NCI-H2196 (cell line): ENCODE results near the gene CRIP1.

ENCODE experiments used
- DNase-seq: peaks from one replicate; lab custom pipeline; 2025; ENCODE audit not compliant: unreplicated experiment; lab: John Stamatoyannopoulos, UW

The CRIP1 gene

GRCh38 chr14:105503296-105503640 lies 16.6 kb downstream of the CRIP1 start:
- DNase-seq, result no peak

DNA sequence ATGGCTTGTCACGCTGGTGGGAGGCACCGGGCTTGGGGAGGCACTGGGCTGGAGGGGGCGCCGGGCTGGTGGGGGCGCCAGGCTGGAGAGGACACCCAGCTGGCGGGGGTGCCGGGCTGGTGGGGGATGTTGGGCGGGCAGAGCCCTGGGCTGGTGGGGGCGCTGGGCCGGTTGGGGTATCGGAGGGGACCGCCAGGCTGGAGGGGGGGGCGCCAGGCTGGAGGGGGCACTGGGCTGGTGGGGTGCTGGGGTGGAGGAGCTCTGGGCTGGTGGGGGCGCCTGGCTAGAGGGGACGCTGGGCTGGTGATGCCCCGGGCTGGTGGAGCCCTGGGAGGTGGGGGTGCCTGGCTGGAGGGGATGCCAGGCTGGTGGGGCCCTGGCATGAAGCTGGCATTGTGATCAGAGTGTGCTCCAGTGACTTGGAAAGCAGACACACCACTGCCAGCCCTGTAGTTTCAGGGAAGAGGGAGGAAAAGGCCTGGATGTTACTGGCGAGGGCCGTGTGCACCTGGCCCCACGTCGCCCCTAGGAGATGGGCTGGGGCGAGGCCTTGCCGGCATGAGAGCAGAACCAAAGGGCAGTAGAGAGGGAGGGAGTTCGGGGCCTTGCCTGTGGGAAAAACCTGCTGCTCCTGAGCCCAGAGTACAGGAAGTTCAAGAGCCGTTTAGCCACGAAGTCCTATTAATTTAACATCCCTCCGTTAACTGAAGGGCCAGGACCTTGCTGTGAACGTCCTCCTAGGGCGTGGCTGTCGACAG lies 17.4 kb downstream of the CRIP1 start:
- no peak for DNase-seq

DNA sequence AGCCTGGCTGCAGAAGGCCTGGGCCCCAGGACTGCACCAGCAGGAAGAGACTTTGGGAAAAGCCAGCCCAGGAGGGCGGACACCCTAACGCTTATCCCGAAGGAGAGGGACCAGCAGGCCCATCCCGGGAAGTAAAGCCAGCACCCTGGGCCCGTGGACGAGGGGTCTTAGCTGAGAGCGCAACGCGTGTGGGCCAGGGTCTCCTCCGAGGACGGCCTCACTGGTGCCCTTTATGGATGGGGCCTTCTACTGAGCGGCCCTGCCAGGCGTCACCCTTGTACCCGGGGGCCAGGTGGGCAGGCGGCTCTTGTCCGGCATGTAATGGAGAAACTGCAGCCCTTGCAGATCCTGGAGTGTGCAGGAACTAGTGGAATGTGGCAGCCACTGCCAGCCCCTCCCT lies 18.4 kb downstream of the CRIP1 start:
- DNase-seq, result no peak

DNA sequence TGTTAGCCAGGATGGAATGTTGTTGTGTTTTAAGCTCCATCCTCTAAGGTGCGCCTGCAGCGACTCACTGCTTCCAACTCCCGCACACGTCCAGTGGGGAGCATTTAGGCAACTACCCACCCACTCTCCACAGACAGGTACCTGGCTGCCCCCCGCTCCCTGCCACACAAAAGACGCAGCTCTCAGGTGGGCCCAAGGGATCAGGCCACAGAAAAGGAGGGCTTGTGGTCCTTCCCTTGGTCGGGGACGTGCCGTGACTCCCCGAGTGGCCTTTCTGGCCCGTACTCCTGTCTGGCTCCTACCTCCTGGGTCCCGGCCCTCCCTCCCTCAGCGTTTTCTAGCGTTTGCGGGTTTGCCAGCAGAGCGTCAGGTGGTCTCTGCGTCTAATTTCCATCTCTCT lies 20.6 kb downstream of the CRIP1 start:
- DNase-seq, result no peak

DNA sequence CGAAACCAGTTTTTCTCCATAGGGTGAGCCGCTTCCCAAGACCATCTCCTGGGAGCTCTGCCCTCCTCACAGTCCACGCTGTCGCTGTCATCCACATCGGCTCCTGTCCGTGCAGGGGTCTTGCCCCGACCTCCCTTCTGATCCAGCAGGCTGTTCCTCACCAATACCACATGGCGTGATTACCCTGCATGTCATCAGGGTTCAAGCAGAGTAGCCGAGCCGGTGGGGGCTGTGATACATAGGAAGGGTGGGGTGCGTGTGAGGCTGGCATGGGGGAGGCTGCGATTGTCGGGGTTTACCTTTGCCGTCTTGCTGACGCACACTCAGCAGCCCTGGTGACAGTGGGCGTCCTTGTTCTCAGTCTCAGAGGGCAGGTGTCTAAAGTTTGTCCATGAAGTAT lies 21.4 kb downstream of the CRIP1 start:
- DNase-seq, result no peak

- DNase-seq, result no peak
Measured at GRCh38 chr14:105508601-105509000, 21.9 kb downstream of the CRIP1 start.

DNA sequence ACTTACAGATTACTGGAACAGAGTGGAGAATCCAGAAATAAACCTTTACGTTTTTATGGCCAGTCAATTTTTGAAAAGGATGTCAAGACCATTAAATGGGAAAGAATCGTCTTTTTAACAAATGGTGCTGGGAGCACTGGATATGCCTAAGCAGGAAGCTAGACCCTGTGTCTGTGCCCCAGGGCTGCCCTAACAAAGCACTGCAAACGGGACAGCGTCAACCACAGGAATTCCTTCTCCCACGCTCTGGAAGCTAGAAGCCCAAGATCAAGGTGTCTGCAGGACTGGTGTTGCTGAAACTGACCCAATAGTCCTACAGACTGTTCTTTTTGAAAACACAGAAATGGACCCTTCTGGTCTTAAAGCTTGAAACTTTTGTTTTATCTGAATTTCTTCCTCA lies 30.4 kb downstream of the CRIP1 start:
- DNase-seq, result no peak

DNA sequence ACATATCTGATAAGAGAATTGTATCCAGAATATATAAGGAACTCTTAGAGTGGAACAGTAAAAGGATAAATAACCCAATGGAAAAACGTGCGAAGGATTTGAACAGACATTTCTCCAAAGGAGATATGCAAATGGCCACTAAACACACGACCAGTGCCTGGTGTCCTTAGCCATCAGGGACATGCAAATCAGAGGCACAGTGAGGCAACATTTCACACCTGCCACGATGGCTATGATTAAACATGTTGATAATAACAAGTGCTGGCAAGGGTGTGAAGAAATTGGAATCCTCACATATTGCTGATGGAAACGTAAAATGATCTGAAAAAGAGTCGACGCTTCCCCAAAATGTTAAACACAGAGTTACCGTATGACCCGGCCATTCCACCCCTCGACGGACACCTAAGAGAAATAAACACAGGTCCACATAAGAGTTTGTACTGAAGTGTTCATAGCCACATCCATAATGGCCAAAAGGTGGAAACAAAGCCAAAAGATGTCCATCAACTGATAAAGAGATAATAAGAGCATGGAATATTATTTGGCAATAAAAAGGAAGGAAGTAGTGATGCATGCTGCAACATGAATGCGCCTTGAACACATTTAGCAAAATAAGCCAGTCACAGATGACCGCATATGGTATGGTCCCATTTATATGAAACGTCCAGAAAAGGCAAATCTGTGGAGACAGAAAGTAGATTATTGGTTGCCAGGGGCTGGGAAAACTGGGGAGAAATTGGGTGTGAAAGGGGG lies 33.4 kb downstream of the CRIP1 start:
- DNase-seq, result no peak

- no peak for DNase-seq
Measured at GRCh38 chr14:105525326-105525725, 38.6 kb downstream of the CRIP1 start.

GRCh38 chr14:105525861-105526775 lies 39.4 kb downstream of the CRIP1 start, which contains the start of gene TMEM121:
Gene TMEM121, plus strand, starts transcription at chr14:105526583. Its CDS starts 2,252 bp downstream, at chr14:105528835.
- DNase-seq, result peak; percentile 4

DNA sequence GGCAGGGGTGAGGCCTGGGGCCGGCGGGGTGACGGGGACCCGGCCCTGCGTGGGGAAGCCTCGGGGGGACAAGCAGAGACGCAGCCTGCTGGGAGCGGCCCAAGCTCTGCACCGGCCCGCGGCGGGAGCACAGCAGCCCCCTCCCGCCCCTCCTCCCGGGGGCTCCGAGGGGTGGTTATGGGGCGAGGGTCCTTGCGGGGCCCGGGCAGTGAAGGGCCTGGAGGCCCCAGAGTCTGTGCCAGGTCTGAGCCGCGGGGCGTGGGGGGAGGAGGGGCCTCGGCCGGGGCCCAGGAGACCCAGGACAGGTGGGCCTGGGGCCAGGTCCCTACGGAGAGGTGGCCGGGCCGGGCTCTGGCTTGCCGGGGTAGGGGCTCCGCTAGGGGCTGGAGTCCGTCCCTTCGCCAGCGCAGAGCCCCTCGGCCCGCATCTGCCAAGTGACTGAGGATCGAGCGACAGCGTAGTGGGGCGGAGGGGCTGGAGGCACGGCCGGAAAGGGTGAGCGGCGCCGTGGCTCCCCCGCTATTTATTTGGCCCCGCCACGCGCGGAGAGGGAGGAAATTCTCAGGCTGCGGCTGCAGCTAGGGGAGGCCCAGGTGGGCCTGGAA lies 40.2 kb downstream of the CRIP1 start:
- DNase-seq, result no peak

GRCh38 chr14:105527381-105527825 lies 40.7 kb downstream of the CRIP1 start:
- DNase-seq, result no peak

DNA sequence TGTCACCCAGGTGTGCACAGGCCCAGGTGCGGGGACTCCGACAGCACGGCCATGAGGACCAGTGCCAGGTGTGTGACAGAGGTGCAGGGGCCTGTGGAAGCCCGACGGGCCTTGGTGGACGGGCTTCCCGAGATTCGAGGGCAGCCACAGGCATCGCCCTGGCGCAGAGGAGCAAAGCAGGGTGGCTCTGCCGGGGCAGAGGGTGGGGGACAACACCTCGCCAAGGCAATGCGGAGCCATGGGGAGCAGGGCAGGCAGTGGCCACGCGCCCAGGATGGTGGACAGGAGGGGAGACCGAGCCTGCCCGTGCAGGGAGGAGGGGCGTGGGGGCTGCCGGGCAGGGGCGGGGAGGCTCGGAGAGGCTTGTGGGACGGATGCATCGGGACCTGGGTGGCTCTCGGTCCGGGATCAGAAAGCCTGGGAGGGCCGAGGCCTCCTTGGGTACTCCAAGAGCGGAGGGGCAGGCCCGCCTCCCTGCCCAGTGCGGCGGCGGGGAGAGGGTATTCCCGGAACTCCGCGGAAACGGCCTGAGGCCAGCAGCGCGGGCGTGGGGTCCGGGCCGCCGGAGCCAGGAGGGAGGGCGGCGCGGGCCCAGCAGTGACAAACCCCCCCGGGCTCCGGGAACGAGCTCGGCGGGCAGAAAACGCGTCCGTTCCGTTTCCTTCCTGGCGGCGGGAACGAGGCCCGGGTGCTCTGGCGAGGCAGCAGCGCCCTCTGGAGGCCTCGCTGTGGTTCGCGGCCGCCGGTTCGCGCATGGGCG lies 41.3 kb downstream of the CRIP1 start:
- peak; percentile 63 for DNase-seq

- no peak for DNase-seq
Measured at GRCh38 chr14:105528586-105529318, 42.1 kb downstream of the CRIP1 start.

- no peak for DNase-seq
Measured at GRCh38 chr14:105529319-105529568, 42.6 kb downstream of the CRIP1 start.

GRCh38 chr14:105529569-105530284 lies 43.0 kb downstream of the CRIP1 start:
- DNase-seq, result no peak

DNA sequence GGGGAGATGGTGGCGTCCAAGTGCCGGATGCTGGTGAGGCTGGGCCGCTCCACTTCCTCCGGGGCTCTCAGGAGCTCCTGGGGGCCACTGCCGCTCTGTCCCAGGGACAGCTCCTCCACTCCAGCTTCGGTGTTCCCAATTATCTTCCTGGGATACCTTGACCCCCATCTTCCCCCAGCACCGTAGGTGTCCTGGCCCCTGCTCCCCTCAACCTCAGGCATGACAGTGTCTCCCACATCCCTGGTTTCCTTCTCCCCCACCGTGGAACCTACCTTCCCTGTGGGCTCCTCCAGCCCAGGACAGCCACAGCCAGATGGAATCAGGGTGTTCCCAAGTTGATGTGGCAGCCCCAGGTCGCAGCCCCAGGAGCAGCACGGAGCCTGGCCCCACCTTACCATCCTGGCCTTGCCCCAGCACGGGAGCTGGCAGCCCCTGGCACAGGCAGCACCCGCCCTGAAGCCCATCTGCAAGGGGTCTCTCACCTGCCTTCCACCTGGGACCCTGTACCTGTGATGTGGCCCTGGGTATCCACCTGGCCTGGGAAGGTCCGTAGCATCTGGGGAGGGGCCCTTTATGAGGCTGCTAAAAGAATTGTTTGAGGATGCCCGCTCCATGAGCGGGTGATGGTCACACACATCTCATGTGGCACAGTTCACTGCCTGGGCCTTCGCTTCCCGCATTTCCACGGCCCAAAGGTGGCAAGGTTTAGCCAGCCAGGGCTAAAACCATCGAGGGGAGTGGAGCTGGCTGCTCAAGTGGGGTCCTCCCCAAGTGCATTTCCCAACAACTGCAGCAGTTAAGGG lies 43.8 kb downstream of the CRIP1 start:
- no peak for DNase-seq

- DNase-seq, result no peak
Measured at GRCh38 chr14:105531088-105531893, 44.6 kb downstream of the CRIP1 start.
